Naive thymus-derived CD4-positive, alpha-beta T cell (primary cell): ENCODE results near the gene TSPAN9. TPM values are rescaled to one million over a fixed set of nuclear protein-coding genes. Genes with fewer than 3 reads are reported as not detected.

Experiments
- ATAC-seq: fragments of 150-1000 bp; cut with Tn5 transposase; 2 replicates; pipeline ENCODE4 v1.10.0; 2021; ENCODE audit warnings: mild to moderate bottlenecking, moderate library complexity
- CTCF ChIA-PET: fragments of 350-600 bp; sonication (Branson Sonifier 250); formaldehyde crosslinking; loops from one replicate; lab custom pipeline; 2021; ENCODE audit warnings: antibody characterized with exemption; lab: Charles Lee
- POLR2A ChIA-PET: fragments of 350-600 bp; sonication (Branson Sonifier 250); formaldehyde crosslinking; loops from one replicate; lab custom pipeline; 2021; ENCODE audit warnings: antibody characterized with exemption, inconsistent platforms; lab: Charles Lee
- DNase-seq, 9 donors: peaks; one replicate each; pipeline versions ENCODE4 v3.0.0 to v3.0.0-alpha.2; 2020 to 2022; ENCODE audit warnings: mixed read lengths in 1 of 9
- H3K27ac ChIP-seq: one replicate; pipeline ENCODE4 v1.7.0; 2013; ENCODE audit warnings: mild to moderate bottlenecking, low read depth, low read length, moderate library complexity
- H3K27me3 ChIP-seq, 2 donors: one replicate each; pipeline ENCODE4 v1.7.0; 2013; ENCODE audit warnings: low read length in 2 of 2, mild to moderate bottlenecking in 2 of 2, moderate library complexity in 2 of 2; ENCODE audit not compliant: control insufficient read depth in 2 of 2, insufficient read depth in 2 of 2
- H3K36me3 ChIP-seq, 3 experiments: 1 replicate in 2 of 3; 2 replicates in 1 of 3; pipeline ENCODE4 v1.7.0; 2013; ENCODE audit warnings: low read length in 3 of 3, mild to moderate bottlenecking in 3 of 3, moderate library complexity in 1 of 3; ENCODE audit not compliant: insufficient read depth in 3 of 3, control insufficient read depth in 2 of 3
- H3K4me1 ChIP-seq, 2 donors: one replicate each; pipeline ENCODE4 v1.7.0; 2013; ENCODE audit warnings: low read length in 2 of 2, mild to moderate bottlenecking in 2 of 2, moderate library complexity in 1 of 2; ENCODE audit not compliant: control insufficient read depth in 2 of 2, insufficient read depth in 2 of 2
- H3K4me3 ChIP-seq: 2 replicates; pipeline ENCODE4 v1.7.0; 2013; ENCODE audit warnings: mild to moderate bottlenecking, low read length
- H3K9me3 ChIP-seq, 3 experiments: 1 replicate in 2 of 3; 2 replicates in 1 of 3; pipeline ENCODE4 v1.7.0; 2013; ENCODE audit warnings: low read length in 3 of 3; ENCODE audit not compliant: control insufficient read depth in 2 of 3
- H3K27ac Mint-ChIP-seq, 9 donors: one replicate each; pipeline ENCODE4 v1.8.0; 2020 to 2022; ENCODE audit warnings: mixed read lengths in 9 of 9, mild to moderate bottlenecking in 8 of 9, moderate library complexity in 5 of 9, inconsistent platforms in 2 of 9
- H3K27me3 Mint-ChIP-seq, 5 donors: one replicate each; pipeline ENCODE4 v1.8.0; 2021 to 2022; ENCODE audit warnings: mixed read lengths in 5 of 5, mild to moderate bottlenecking in 1 of 5
- H3K36me3 Mint-ChIP-seq, 5 donors: one replicate each; pipeline ENCODE4 v1.8.0; 2020 to 2022; ENCODE audit warnings: mixed read lengths in 5 of 5, mild to moderate bottlenecking in 3 of 5, inconsistent platforms in 1 of 5
- H3K4me1 Mint-ChIP-seq, 7 donors: one replicate each; pipeline ENCODE4 v1.8.0; 2020 to 2022; ENCODE audit warnings: mixed read lengths in 7 of 7, mild to moderate bottlenecking in 3 of 7, inconsistent platforms in 1 of 7
- H3K4me3 Mint-ChIP-seq, 10 donors: one replicate each; pipeline ENCODE4 v1.8.0; 2020 to 2022; ENCODE audit warnings: mild to moderate bottlenecking in 10 of 10, mixed read lengths in 10 of 10, moderate library complexity in 6 of 10, inconsistent platforms in 2 of 10
- H3K9me3 Mint-ChIP-seq, 11 donors: one replicate each; pipeline ENCODE4 v1.8.0; 2020 to 2022; ENCODE audit warnings: mixed read lengths in 11 of 11, mild to moderate bottlenecking in 4 of 11, inconsistent platforms in 1 of 11, moderate library complexity in 1 of 11
- intact Hi-C, 2 donors: fragments of 100-400 bp; cut with micrococcal nuclease; formaldehyde crosslinking; loops; one replicate each; pipeline ENCODE4 v1.15.1; 2023
- polyA plus RNA-seq, 2 donors: library from polyadenylated mRNA; unstranded; fragments of 300-500 nt; fragmentation: Illumina TruSeq; gene quantifications; one replicate each; pipeline ENCODE4 v1.2.3, GENCODE V29; 2021
- total RNA-seq, 6 experiments: library from RNA in 5 of 6; stranded (reverse) in 5 of 6; gene quantifications; 1 replicate in 5 of 6; 2 replicates in 1 of 6; pipeline ENCODE4 v1.2.3 and lab custom pipeline; 2021 to 2026

TSPAN9 gene
- total and polyA plus RNA-seq, 7 experiments from 2014 or later: 0.20 to 1.8 (median 1.1) TPM; not detected in 1

- no peaks in the 10 kb centered on the region for H3K36me3 Mint-ChIP-seq
- POLR2A ChIA-PET: no interaction called here
- no peak overlapping the region for H3K4me3 Mint-ChIP-seq
- intact Hi-C loops: no loop called here
- peaks cover 0 to 43% (median 20%) of the 10 kb centered on the region in 5 donors for H3K27me3 Mint-ChIP-seq
- H3K27ac Mint-ChIP-seq: no peak overlapping the region
- peaks cover 0 to 3% (median 0%) of the 10 kb centered on the region in 7 donors for H3K4me1 Mint-ChIP-seq
- Histone ChIP-seq H3K4me1 (no peaks in the 10 kb centered on the region), H3K9me3 (no peaks in the 10 kb centered on the region), H3K27ac (no peak overlapping the region), H3K4me3 (no peak overlapping the region), H3K36me3 (no peaks in the 10 kb centered on the region), H3K27me3 (no peaks in the 10 kb centered on the region)
- CTCF ChIA-PET: no interaction called here
- no peak for ATAC-seq
- H3K9me3 Mint-ChIP-seq: no peaks in the 10 kb centered on the region
- no peak for DNase-seq
These were observed 28.0 kb upstream of the TSPAN9 start for GRCh38 chr12:3049176-3049575.

GRCh38 chr12:3049611-3050249, 27.4 kb upstream of the TSPAN9 start:
- no peaks in the 10 kb centered on the region for H3K9me3 Mint-ChIP-seq
- H3K27me3 ChIP-seq: no peaks in the 10 kb centered on the region
- POLR2A ChIA-PET: no interaction called here
- CTCF ChIA-PET: no interaction called here
- peaks cover 0 to 45% (median 20%) of the 10 kb centered on the region in 5 donors for H3K27me3 Mint-ChIP-seq
- no peaks in the 10 kb centered on the region for H3K36me3 ChIP-seq
- no peaks in the 10 kb centered on the region for H3K9me3 ChIP-seq
- no peaks in the 10 kb centered on the region for H3K36me3 Mint-ChIP-seq
- peak overlapping the region in 1 of 9 donors; percentile 41 for H3K27ac Mint-ChIP-seq
- intact Hi-C loops: no loop called here
- peaks cover 0 to 3% (median 0%) of the 10 kb centered on the region in 7 donors for H3K4me1 Mint-ChIP-seq
- ATAC-seq (no peak), DNase-seq (no peak)
- no peak overlapping the region for H3K4me3 ChIP-seq
- no peak overlapping the region for H3K27ac ChIP-seq
- H3K4me3 Mint-ChIP-seq: no peak overlapping the region
- no peaks in the 10 kb centered on the region for H3K4me1 ChIP-seq

- CTCF ChIA-PET: interaction anchor here (0.9 kb wide), 1 partner anchor 10 kb away, joined by 3 read pairs; no protein-coding TSS in a partner anchor
- Histone ChIP-seq H3K9me3 (no peaks in the 10 kb centered on the region), H3K4me3 (no peak overlapping the region), H3K36me3 (no peaks in the 10 kb centered on the region), H3K27ac (no peak overlapping the region), H3K4me1 (no peaks in the 10 kb centered on the region), H3K27me3 (no peaks in the 10 kb centered on the region)
- Mint-ChIP-seq H3K27ac (no peak overlapping the region), H3K4me1 (peaks cover 0 to 2% (median 0%) of the 10 kb centered on the region in 7 donors), H3K9me3 (no peaks in the 10 kb centered on the region), H3K27me3 (peaks cover 12 to 54% (median 24%) of the 10 kb centered on the region in 5 donors), H3K4me3 (no peak overlapping the region), H3K36me3 (no peaks in the 10 kb centered on the region)
- ATAC-seq (no peak), DNase-seq (no peak)
- intact Hi-C loops: no loop called here
- POLR2A ChIA-PET: no interaction called here
These were observed 22.8 kb upstream of the TSPAN9 start for GRCh38 chr12:3054374-3054773.

GRCh38 chr12:3055026-3055703, 22.0 kb upstream of the TSPAN9 start:
- no peaks in the 10 kb centered on the region for H3K27me3 ChIP-seq
- H3K4me3 ChIP-seq: no peak overlapping the region
- ChIA-PET CTCF (interaction anchor here (0.9 kb wide), 1 partner anchor 11 kb away, joined by 3 read pairs; no protein-coding TSS in a partner anchor), POLR2A (no interaction called here)
- H3K4me3 Mint-ChIP-seq: no peak overlapping the region
- intact Hi-C loops: no loop called here
- H3K36me3 ChIP-seq: no peaks in the 10 kb centered on the region
- no peak for DNase-seq
- no peak for ATAC-seq
- no peaks in the 10 kb centered on the region for H3K4me1 ChIP-seq
- no peak overlapping the region for H3K27ac ChIP-seq
- H3K9me3 Mint-ChIP-seq: no peaks in the 10 kb centered on the region
- H3K9me3 ChIP-seq: no peaks in the 10 kb centered on the region
- no peak overlapping the region for H3K27ac Mint-ChIP-seq
- peaks cover 10 to 53% (median 27%) of the 10 kb centered on the region in 5 donors for H3K27me3 Mint-ChIP-seq
- no peaks in the 10 kb centered on the region for H3K36me3 Mint-ChIP-seq
- peaks cover 0 to 2% (median 0%) of the 10 kb centered on the region in 7 donors for H3K4me1 Mint-ChIP-seq

GRCh38 chr12:3055704-3056467, 21.3 kb upstream of the TSPAN9 start:
- CTCF ChIA-PET: no interaction called here
- no peak overlapping the region for H3K27ac ChIP-seq
- ATAC-seq: no peak

DNA sequence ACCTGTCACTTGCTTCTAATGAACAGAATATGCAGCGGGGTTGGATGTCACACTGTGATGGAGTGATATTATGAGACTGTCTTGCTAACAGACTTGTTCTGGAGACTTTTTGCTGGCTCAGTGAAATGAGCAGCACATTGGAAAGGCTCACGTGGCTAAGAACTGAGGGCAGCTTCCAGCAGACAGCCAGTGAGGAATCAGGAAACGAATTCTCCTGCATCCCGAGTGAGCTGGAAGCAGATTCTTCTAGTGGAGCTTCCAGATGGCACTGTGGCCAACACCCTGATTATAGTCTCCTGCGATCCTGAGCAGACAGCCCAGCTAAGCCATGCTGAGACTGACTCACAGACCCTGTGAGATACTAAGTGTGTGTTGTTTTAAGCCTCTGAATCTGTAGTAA, 16.1 kb upstream of the TSPAN9 start:
- ATAC-seq: no peak
- no peaks in the 10 kb centered on the region for H3K4me1 ChIP-seq
- DNase-seq: no peak
- no peak overlapping the region for H3K4me3 ChIP-seq
- intact Hi-C loops: no loop called here
- H3K27me3 Mint-ChIP-seq: peaks cover 22 to 34% (median 31%) of the 10 kb centered on the region in 5 donors
- peaks cover 0 to 6% (median 0%) of the 10 kb centered on the region in 7 donors for H3K4me1 Mint-ChIP-seq
- no peaks in the 10 kb centered on the region for H3K27me3 ChIP-seq
- peaks cover 0 to 9% (median 4%) of the 10 kb centered on the region in 5 donors for H3K36me3 Mint-ChIP-seq
- ChIA-PET CTCF (interaction anchor here (1.0 kb wide), 1 partner anchor 11 kb away, joined by 3 read pairs; no protein-coding TSS in a partner anchor), POLR2A (no interaction called here)
- H3K27ac ChIP-seq: no peak overlapping the region
- H3K36me3 ChIP-seq: no peaks in the 10 kb centered on the region
- H3K9me3 Mint-ChIP-seq: peaks cover 0 to 22% (median 9%) of the 10 kb centered on the region in 11 donors
- H3K27ac Mint-ChIP-seq: no peak overlapping the region
- H3K4me3 Mint-ChIP-seq: no peak overlapping the region
- H3K9me3 ChIP-seq: peaks cover 0 to 8% (median 0%) of the 10 kb centered on the region in 3 experiments

More at GRCh38 chr12:3055704-3056467, 21.3 kb upstream of the TSPAN9 start:
- Histone ChIP-seq H3K27me3 (no peaks in the 10 kb centered on the region), H3K36me3 (no peaks in the 10 kb centered on the region), H3K9me3 (no peaks in the 10 kb centered on the region), H3K4me3 (no peak overlapping the region), H3K4me1 (no peaks in the 10 kb centered on the region)
- no peak overlapping the region for H3K27ac Mint-ChIP-seq
- H3K27me3 Mint-ChIP-seq: peaks cover 10 to 51% (median 27%) of the 10 kb centered on the region in 5 donors
- H3K9me3 Mint-ChIP-seq: peaks cover 0 to 2% (median 0%) of the 10 kb centered on the region in 11 donors
- no peaks in the 10 kb centered on the region for H3K4me1 Mint-ChIP-seq
- H3K36me3 Mint-ChIP-seq: no peaks in the 10 kb centered on the region
- no peak for DNase-seq
- intact Hi-C loops: no loop called here
- POLR2A ChIA-PET: no interaction called here
- H3K4me3 Mint-ChIP-seq: no peak overlapping the region
